ENCODE data around the gene UMPS.
A peak's percentile ranks its signal among the peaks of the same experiment; 100 is the strongest.
"Not testable (repeated sequence)": the region's sequence is repeated elsewhere in the genome, so short reads cannot be mapped to it uniquely, and the experiment has no call there.

The UMPS gene

GRCh38 chr3:124780356-124780755 is 50.1 kb downstream of the UMPS start:
- DNase-seq (ENCODE audit: low spot score): no peak

GRCh38 chr3:124780761-124781475 is 50.7 kb downstream of the UMPS start:
- peak; percentile 64 for DNase-seq (ENCODE audit: low spot score)

- DNase-seq (ENCODE audit: low spot score): no peak
Measured at GRCh38 chr3:124781476-124782376, 51.5 kb downstream of the UMPS start.

- DNase-seq (ENCODE audit: low spot score): not testable (repeated sequence)
Measured at GRCh38 chr3:124782377-124782712, 52.1 kb downstream of the UMPS start.

GRCh38 chr3:124783696-124784095 is 53.4 kb downstream of the UMPS start:
- no peak for DNase-seq (ENCODE audit: low spot score)

GRCh38 chr3:124784686-124785382 is 54.6 kb downstream of the UMPS start:
- no peak for DNase-seq (ENCODE audit: low spot score)

DNA sequence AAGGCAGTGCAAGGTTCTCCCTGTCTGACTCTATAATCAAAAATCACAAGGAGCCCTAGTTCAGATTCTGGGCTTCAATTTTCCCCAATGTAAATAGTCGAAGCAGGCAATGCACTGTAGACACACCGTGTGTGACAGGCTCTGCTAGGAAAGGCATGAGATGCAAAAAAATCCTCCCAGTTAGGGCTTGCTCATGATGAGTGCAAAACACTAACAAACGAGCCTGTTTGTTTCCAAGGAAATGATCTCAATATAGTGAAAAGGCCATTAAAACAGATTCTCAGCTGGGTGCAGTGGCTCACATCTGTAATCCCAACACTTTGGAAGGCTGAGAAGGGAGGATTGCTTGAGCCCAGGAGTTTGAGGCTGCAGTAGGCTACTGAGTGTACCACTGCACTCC is 55.7 kb downstream of the UMPS start:
- DNase-seq (ENCODE audit: low spot score): no peak

- no peak for DNase-seq (ENCODE audit: low spot score)
Measured at GRCh38 chr3:124786511-124787241, 56.4 kb downstream of the UMPS start.

- DNase-seq (ENCODE audit: low spot score): no peak
Measured at GRCh38 chr3:124787476-124788195, 57.4 kb downstream of the UMPS start.

DNA sequence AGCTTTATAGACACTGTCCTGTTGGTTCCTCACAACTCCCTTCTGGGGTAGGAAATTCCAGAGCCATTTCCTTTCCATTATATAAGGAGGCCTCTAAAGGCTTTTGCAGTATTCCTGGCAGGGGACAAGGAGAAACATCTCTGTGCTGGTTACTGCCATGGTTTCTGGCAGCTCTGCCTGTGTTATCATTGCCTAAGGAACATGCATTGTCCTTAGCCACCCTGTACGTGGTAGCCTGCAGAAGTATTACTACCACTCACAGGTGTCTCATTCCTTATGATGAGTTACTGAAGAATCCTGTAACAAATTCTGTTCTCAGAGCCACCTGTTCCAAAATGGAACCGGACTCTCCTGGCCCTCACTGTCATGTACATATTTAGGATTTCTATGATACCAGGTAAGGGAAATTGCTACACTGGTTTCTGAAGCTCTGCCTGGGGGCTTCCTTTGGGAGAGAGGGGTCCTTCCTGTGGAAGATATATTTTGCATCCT is 58.0 kb downstream of the UMPS start:
- DNase-seq (ENCODE audit: low spot score): no peak

GRCh38 chr3:124789103-124789502 is 58.9 kb downstream of the UMPS start:
- DNase-seq (ENCODE audit: low spot score): not testable (repeated sequence)

DNA sequence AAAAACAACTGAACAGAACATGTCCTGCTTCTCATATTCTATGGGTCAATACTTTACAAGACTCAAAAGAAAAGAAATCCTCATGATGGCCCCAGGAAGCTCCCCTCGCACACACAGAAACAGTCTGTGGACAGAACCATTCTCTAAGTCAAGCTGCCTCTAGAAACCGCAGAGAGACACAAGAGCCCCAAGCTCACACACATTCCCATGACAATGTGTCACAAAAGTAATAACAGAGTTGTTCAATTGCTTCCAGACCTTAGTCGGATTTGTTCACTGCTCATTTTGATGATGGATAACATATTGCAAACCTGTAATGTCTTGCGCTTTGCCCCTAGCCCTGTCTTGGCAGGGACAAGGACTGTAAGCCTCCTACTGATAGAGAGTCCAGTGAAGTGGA is 60.9 kb downstream of the UMPS start:
- DNase-seq (ENCODE audit: low spot score): no peak

DNA sequence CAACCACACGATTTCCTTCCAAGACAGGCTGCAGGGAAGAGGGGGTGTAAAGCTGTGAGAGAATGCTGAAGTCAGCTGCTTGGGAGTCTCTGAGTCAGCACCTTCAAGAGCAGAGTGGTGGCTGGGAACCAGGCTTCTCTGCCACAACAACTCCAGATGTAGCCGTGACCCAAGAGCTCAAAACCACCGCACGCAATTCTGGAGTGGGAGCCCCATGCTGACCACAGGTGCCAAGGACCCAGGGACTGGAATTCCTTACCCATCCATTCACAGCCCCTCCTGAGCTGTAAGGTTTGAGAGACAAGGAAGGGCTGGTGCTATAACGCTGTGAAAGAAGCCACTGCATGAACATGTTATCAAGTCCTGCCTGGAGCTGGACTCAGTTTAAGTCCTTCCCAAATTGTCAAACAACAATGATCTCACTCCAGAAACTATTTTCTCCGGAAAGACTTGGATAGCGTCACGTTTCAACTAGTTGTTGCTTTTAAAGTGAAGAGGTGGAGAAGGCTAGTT is 61.4 kb downstream of the UMPS start:
- no peak for DNase-seq (ENCODE audit: low spot score)

DNA sequence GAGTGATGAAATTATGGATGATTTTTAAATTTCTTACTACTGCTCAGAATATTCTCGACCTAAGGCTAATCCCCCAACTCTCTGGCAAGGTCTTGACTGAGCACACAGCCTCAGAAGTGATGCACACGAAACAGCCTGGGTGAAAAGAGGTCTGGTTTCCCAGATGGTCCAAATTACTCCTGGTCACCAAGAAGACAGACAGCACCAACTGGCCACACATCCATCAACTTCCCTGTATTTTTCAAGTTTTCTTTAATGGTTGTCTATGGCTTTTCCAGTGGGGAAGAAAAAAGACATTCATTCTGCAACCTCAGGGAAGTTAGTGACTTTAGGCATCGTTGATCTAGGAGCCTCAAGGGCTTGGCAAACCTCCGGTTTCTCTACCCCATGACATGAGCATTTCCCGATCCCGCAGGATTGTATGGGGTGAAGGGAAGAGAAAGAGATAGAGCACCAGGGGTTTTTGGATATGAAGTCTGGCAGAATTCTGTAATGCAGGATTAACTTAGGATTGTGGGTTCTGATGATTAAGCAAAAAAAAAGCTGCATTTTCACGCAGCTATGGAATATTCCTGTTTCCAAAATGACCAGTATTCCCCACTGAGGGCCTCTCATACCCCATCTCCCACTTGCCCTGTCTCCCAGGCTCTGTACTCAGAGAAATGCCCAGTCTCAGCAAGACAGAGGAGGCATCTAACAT is 62.2 kb downstream of the UMPS start:
- no peak for DNase-seq (ENCODE audit: low spot score)

GRCh38 chr3:124793054-124793739 is 62.9 kb downstream of the UMPS start:
- DNase-seq (ENCODE audit: low spot score): no peak

DNA sequence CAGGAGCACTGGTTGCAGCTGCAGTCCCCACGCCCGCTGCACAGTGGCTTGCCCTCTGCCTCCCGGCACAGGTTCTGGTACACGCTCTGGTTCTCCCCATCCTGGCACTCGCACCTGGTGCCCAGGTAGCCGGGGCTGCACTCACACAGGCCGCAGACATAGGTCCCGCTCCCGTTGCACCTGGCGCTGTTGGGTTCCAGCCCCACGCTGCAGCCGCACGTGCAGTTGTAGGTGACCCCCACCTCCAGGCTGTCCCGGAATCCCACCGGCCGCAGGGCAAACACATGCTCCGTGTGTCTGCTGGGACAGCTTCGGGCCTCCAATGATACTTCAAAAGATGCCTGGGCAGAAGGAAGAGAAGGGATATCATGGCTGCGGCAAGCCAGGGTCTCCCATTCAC is 66.2 kb downstream of the UMPS start:
- DNase-seq (ENCODE audit: low spot score): no peak

GRCh38 chr3:124797426-124797945 is 67.2 kb downstream of the UMPS start:
- DNase-seq (ENCODE audit: low spot score): no peak

All from ecto neural progenitor cell (in vitro differentiated cells).